IMR-90 (cell line): Measurements from ENCODE around the gene TUBGCP6. TPM values are rescaled to one million over a fixed set of nuclear protein-coding genes. Genes with fewer than 3 reads are reported as not detected.

Experiments
- ATAC-seq: fragments of 200-7000 bp; cut with Tn5 transposase; 2 replicates; pipeline ENCODE4 v1.9.1; 2020; ENCODE audit warnings: low read depth, mild to moderate bottlenecking, moderate library complexity
- Bru-seq: library from RNA; stranded (reverse); fragments of 400-500 nt; gene quantifications from one replicate; lab custom pipeline; 2021; lab: Mats Ljungman, UMichigan
- BruChase-seq, 2 experiments: library from RNA; stranded (reverse); fragments of 400-500 nt; gene quantifications; one replicate each; lab custom pipeline; 2021; lab: Mats Ljungman, UMichigan
- BruUV-seq: library from RNA; stranded (reverse); fragments of 400-500 nt; replicated peaks from 2 replicates; lab custom pipeline; 2021; lab: Mats Ljungman, UMichigan
- CTCF ChIA-PET: fragments of 300-600 bp; formaldehyde crosslinking; extraction: SDS; loops from one replicate; lab custom pipeline; 2021; ENCODE audit warnings: antibody characterized with exemption; lab: Yijun Ruan, JAX
- POLR2A ChIA-PET: fragments of 300-600 bp; sonication (Branson Sonifier 250); formaldehyde crosslinking; loops from one replicate; lab custom pipeline; 2022; ENCODE audit warnings: antibody characterized with exemption; ENCODE audit not compliant: unreplicated experiment; lab: Charles Lee
- DNase-seq: peaks from one replicate; pipeline ENCODE4 v3.0.0; 2013
- H2AFZ ChIP-seq: replicated peaks from 2 replicates; pipeline ENCODE3; 2013; ENCODE audit warnings: low read length, mild to moderate bottlenecking; ENCODE audit not compliant: poor library complexity
- H2AK5ac ChIP-seq: 2 replicates; pipeline ENCODE4 v1.6.1; 2013; ENCODE audit warnings: low read depth, low read length, inconsistent platforms
- H2AK9ac ChIP-seq: replicated peaks from 2 replicates; pipeline ENCODE3; 2013; ENCODE audit warnings: mild to moderate bottlenecking, low read depth, low read length, moderate library complexity; ENCODE audit not compliant: poor library complexity
- H2BK120ac ChIP-seq: 2 replicates; pipeline ENCODE4 v1.6.1; 2013; ENCODE audit warnings: low read depth, low read length, inconsistent platforms
- H2BK15ac ChIP-seq: 3 replicates; pipeline ENCODE4 v1.6.1; 2013; ENCODE audit warnings: low read depth, low read length, inconsistent platforms
- H2BK20ac ChIP-seq: 2 replicates; pipeline ENCODE4 v1.6.1; 2013; ENCODE audit warnings: low read depth, mild to moderate bottlenecking, inconsistent platforms, low read length, moderate library complexity
- H2BK5ac ChIP-seq: 2 replicates; pipeline ENCODE4 v1.6.1; 2013; ENCODE audit warnings: mild to moderate bottlenecking, low read depth, low read length, inconsistent platforms; ENCODE audit not compliant: poor library complexity, severe bottlenecking
- H3K14ac ChIP-seq: replicated peaks from 2 replicates; pipeline ENCODE4 v1.6.1; 2013; ENCODE audit warnings: low read depth, low read length, inconsistent platforms
- H3K18ac ChIP-seq: 2 replicates; pipeline ENCODE4 v1.6.1; 2013; ENCODE audit warnings: low read depth, low read length, control low read depth
- H3K23ac ChIP-seq: 2 replicates; pipeline ENCODE4 v1.6.1; 2013; ENCODE audit warnings: low read depth, low read length, inconsistent platforms
- H3K27ac ChIP-seq: 2 replicates; pipeline ENCODE4 v1.5.1; 2013; ENCODE audit warnings: mild to moderate bottlenecking, control low read depth, low read length; ENCODE audit not compliant: insufficient read depth
- H3K27me3 ChIP-seq: 2 replicates; pipeline ENCODE4 v1.6.1; 2013; ENCODE audit warnings: low read length; ENCODE audit not compliant: control insufficient read depth, insufficient read depth
- H3K36me3 ChIP-seq: 2 replicates; pipeline ENCODE4 v1.6.1; 2013; ENCODE audit warnings: low read length, mixed read lengths; ENCODE audit not compliant: control insufficient read depth, insufficient read depth
- H3K4ac ChIP-seq: 2 replicates; pipeline ENCODE4 v1.6.1; 2013; ENCODE audit warnings: low read depth, low read length, inconsistent platforms
- H3K4me1 ChIP-seq: 2 replicates; pipeline ENCODE4 v1.6.1; 2013; ENCODE audit warnings: low read length, mixed read lengths; ENCODE audit not compliant: control insufficient read depth, insufficient read depth
- H3K4me2 ChIP-seq: 2 replicates; pipeline ENCODE4 v1.6.1; 2013; ENCODE audit warnings: low read depth, mild to moderate bottlenecking, control low read depth, low read length, moderate library complexity
- H3K4me3 ChIP-seq: 2 replicates; pipeline ENCODE4 v1.5.1; 2013; ENCODE audit warnings: low read depth, mild to moderate bottlenecking, control low read depth, low read length, moderate library complexity; ENCODE audit not compliant: insufficient read depth
- H3K56ac ChIP-seq: 2 replicates; pipeline ENCODE4 v1.6.1; 2013; ENCODE audit warnings: low read length, inconsistent platforms; ENCODE audit not compliant: insufficient read depth; ENCODE audit errors: extremely low read depth
- H3K79me1 ChIP-seq, 2 experiments: 2 replicates each; pipeline ENCODE4 v1.6.1; 2013; ENCODE audit warnings: low read length in 2 of 2, inconsistent platforms in 1 of 2, low read depth in 1 of 2
- H3K9ac ChIP-seq: 2 replicates; pipeline ENCODE4 v1.6.1; 2013; ENCODE audit warnings: low read depth, low read length, control low read depth
- H3K9me1 ChIP-seq: 2 replicates; pipeline ENCODE4 v1.6.1; 2013; ENCODE audit warnings: low read length, inconsistent platforms; ENCODE audit not compliant: insufficient read depth
- H3K9me3 ChIP-seq: 2 replicates; pipeline ENCODE4 v1.6.1; 2013; ENCODE audit warnings: low read length; ENCODE audit not compliant: control insufficient read depth, insufficient read depth
- H4K20me1 ChIP-seq: 2 replicates; pipeline ENCODE4 v1.6.1; 2013; ENCODE audit warnings: low read length, inconsistent platforms; ENCODE audit not compliant: insufficient read depth
- H4K5ac ChIP-seq: 2 replicates; pipeline ENCODE4 v1.6.1; 2013; ENCODE audit warnings: mild to moderate bottlenecking, low read depth, low read length, control low read depth
- H4K8ac ChIP-seq, 2 experiments: 2 replicates each; pipeline ENCODE4 v1.6.1; 2013; ENCODE audit warnings: low read depth in 2 of 2, low read length in 2 of 2, control low read depth in 1 of 2, inconsistent platforms in 1 of 2
- H4K91ac ChIP-seq: 2 replicates; pipeline ENCODE4 v1.6.1; 2013; ENCODE audit warnings: low read depth, low read length, inconsistent platforms; ENCODE audit not compliant: insufficient read depth
- CEBPB ChIP-seq: IDR thresholded peaks from 2 replicates; pipeline ENCODE4 v1.6.1; 2012; ENCODE audit warnings: low read depth, low read length, improper control_type of control experiment
- ELK1 ChIP-seq: fragments of 150-350 bp; IDR thresholded peaks from 2 replicates; pipeline ENCODE4 v1.6.1; 2016; ENCODE audit warnings: low read depth, mild to moderate bottlenecking, low read length, moderate library complexity, borderline replicate concordance
- FOS ChIP-seq: fragments of 150-350 bp; IDR thresholded peaks from 2 replicates; pipeline ENCODE4 v1.6.1; 2016; ENCODE audit warnings: low read depth, low read length
- MAFK ChIP-seq: IDR thresholded peaks from 2 replicates; pipeline ENCODE4 v1.6.1; 2012; ENCODE audit warnings: low read depth, low read length, improper control_type of control experiment
- MAZ ChIP-seq: IDR thresholded peaks from 2 replicates; pipeline ENCODE4 v1.6.1; 2012; ENCODE audit warnings: low read depth, mild to moderate bottlenecking, low read length, improper control_type of control experiment, moderate library complexity, borderline replicate concordance
- MXI1 ChIP-seq: IDR thresholded peaks from 2 replicates; pipeline ENCODE4 v1.6.1; 2012; ENCODE audit warnings: low read depth, mild to moderate bottlenecking, low read length, moderate library complexity, borderline replicate concordance
- NFE2L2 ChIP-seq: fragments of 150-350 bp; IDR thresholded peaks from 2 replicates; pipeline ENCODE4 v1.6.1; 2016; ENCODE audit warnings: low read depth, mild to moderate bottlenecking, low read length
- POLR2A ChIP-seq: IDR thresholded peaks from 2 replicates; pipeline ENCODE4 v1.6.1; 2012; ENCODE audit warnings: mild to moderate bottlenecking, low read depth, low read length
- RAD21 ChIP-seq: IDR thresholded peaks from 2 replicates; pipeline ENCODE4 v1.6.1; 2012; ENCODE audit warnings: low read length, improper control_type of control experiment
- RCOR1 ChIP-seq: IDR thresholded peaks from 2 replicates; pipeline ENCODE4 v1.6.1; 2012; ENCODE audit warnings: mild to moderate bottlenecking, low read length, improper control_type of control experiment; ENCODE audit not compliant: insufficient replicate concordance
- RFX5 ChIP-seq: IDR thresholded peaks from 2 replicates; pipeline ENCODE4 v1.8.0; 2012; ENCODE audit warnings: low read depth, mild to moderate bottlenecking, low read length, moderate library complexity
- USF2 ChIP-seq: fragments of 150-350 bp; IDR thresholded peaks from 2 replicates; pipeline ENCODE4 v1.6.1; 2017; ENCODE audit warnings: mild to moderate bottlenecking, antibody characterized with exemption, low read length, low read depth
- WGBS, 2 experiments: methylation state at CpG; one replicate each; pipeline versions ENCODE4 v1.1.5 to v1.1.7; 2013; ENCODE audit warnings: missing lambda C conversion rate in 2 of 2; ENCODE audit not compliant: insufficient read length in 1 of 2; ENCODE audit errors: extremely low coverage in 2 of 2; 5-methylcytosine and 5-hydroxymethylcytosine counted together
- dilution Hi-C: fragments of 300-500 bp; cut with HindIII; formaldehyde crosslinking; loops from one replicate; pipeline ENCODE4 v1.14.3; 2018; ENCODE audit warnings: low sequenced_read_pairs; ENCODE audit not compliant: unreplicated experiment
- in situ Hi-C: fragments of 300-500 bp; cut with MboI; formaldehyde crosslinking; loops from 3 replicates; pipeline ENCODE4 v1.14.3; 2019; ENCODE audit warnings: low sequenced_read_pairs, inconsistent platforms, mixed read lengths
- intact Hi-C: fragments of 100-400 bp; cut with micrococcal nuclease; formaldehyde crosslinking; loops from 2 replicates; pipeline ENCODE4 v1.10.0; 2022
- long read RNA-seq: library from polyadenylated mRNA; unstranded; transcript quantifications from one replicate; pipeline ENCODE4 v2.0.0, GENCODE V29; 2021; ENCODE audit not compliant: unreplicated experiment
- polyA plus RNA-seq, 3 experiments: library from polyadenylated mRNA; depleted of rRNA; stranded (reverse); fragments of >200 nt; gene quantifications; 2 replicates each; pipeline ENCODE4 v1.2.3, GENCODE V29; 2012; ENCODE audit warnings: low replicate concordance in 1 of 3
- total RNA-seq: library from RNA; depleted of rRNA; stranded (reverse); fragments of >200 nt; gene quantifications from 2 replicates; pipeline ENCODE4 v1.2.3, GENCODE V29; 2012; rRNA removed

TUBGCP6 gene
- total RNA-seq: 10.0 and 10.8 TPM in 2 replicates
- polyA plus RNA-seq (2012; rRNA removed): 28.6 and 30.9 TPM in 2 replicates
- polyA plus RNA-seq (2012; cell fraction: cytosol; rRNA removed): 7.5 and 13.6 TPM in 2 replicates
- 185 and 466 TPM in 2 replicates for polyA plus RNA-seq (2012; cell fraction: nucleus; rRNA removed; ENCODE audit: low replicate concordance)
- percentile 66 among the genes with signal in this experiment for Bru-seq, nascent RNA
- BruChase-seq, experiment 1, labeled RNA remaining after a 6-hour chase: percentile 80 among the genes with signal in this experiment
- BruChase-seq, experiment 2, labeled RNA remaining after a 2-hour chase: percentile 78 among the genes with signal in this experiment
- long read RNA-seq, full-length matches to known transcripts: 1 of 24 reads
- long read RNA-seq, partial matches to known transcripts: 18 of 24 reads
- long read RNA-seq, other reads (novel, unspliced or antisense): 5 of 24 reads

- peak within 1 kb of the TSS; percentile 96 for H2AFZ ChIP-seq
- H3K18ac ChIP-seq: peak within 1 kb of the TSS; percentile 38; the same call in 1 of the 2 replicates
- peaks cover 37% of the 10 kb centered on the region for H4K20me1 ChIP-seq
- peak within 1 kb of the TSS; percentile 98 for H3K27ac ChIP-seq
- H2BK15ac ChIP-seq: no peak within 1 kb of the TSS
- in situ Hi-C loops (no loop called here), dilution Hi-C loops (no loop called here), intact Hi-C loops (no loop called here)
- H2AK5ac ChIP-seq: peak within 1 kb of the TSS; percentile 86
- H4K8ac ChIP-seq: peak within 1 kb of the TSS; percentile 99
- H2BK120ac ChIP-seq: no peak within 1 kb of the TSS
- 1% methylated on average over 68 of the region's 76 CpGs; no CpG with 5 or more reads in 1 of the 2 experiments for WGBS, 2 experiments
- H4K5ac ChIP-seq: peak within 1 kb of the TSS; percentile 97
- H3K4ac ChIP-seq: peak within 1 kb of the TSS; percentile 93
- H3K23ac ChIP-seq: peak within 1 kb of the TSS; percentile 50
- H3K56ac ChIP-seq: peak within 1 kb of the TSS; percentile 83
- no peak within 1 kb of the TSS for H2BK20ac ChIP-seq
- POLR2A ChIA-PET: interaction anchor here (0.6 kb wide), 1 partner anchor 248 kb away, joined by 6 read pairs; no protein-coding TSS in a partner anchor
- H3K79me1 ChIP-seq: peaks cover 18 to 60% of the 10 kb centered on the region in 2 experiments
- H3K4me1 ChIP-seq: peaks cover 9% of the 10 kb centered on the region
- CTCF ChIA-PET: interaction anchor here (0.7 to 1.0 kb wide), 2 partner anchors 97 to 376 kb away, joined by 3 to 10 read pairs; no protein-coding TSS in a partner anchor
- H3K14ac ChIP-seq: peak within 1 kb of the TSS; percentile 92
- peak within 1 kb of the TSS; percentile 98 for H3K4me2 ChIP-seq
- peaks cover 28% of the 10 kb centered on the region for H3K36me3 ChIP-seq
- peak within 1 kb of the TSS; percentile 96 for H4K91ac ChIP-seq
- peak within 1 kb of the TSS; percentile 98 for H3K9ac ChIP-seq
- no peaks in the 10 kb centered on the region for H3K9me3 ChIP-seq
- H3K4me3 ChIP-seq: peak within 1 kb of the TSS; percentile 96
- peak; percentile 91 for DNase-seq
- H2BK5ac ChIP-seq: peak within 1 kb of the TSS; percentile 92
- ATAC-seq: peak; percentile 81
- TSS peak; percentile 63 for BruUV-seq
- no peaks in the 10 kb centered on the region for H3K27me3 ChIP-seq
- H3K9me1 ChIP-seq: 0 out of 2 replicates have a peak, but pooled peaks cover 3% of the 10 kb centered on the region
- H2AK9ac ChIP-seq: peak within 1 kb of the TSS; percentile 98
- TF ChIP-seq POLR2A (peak; percentile 58), MAZ (peak; percentile 40; the same call in 1 of the 2 replicates), RCOR1 (no peak), RFX5 (no peak), MXI1 (peak; percentile 87), USF2 (peak; percentile 50; the same call in 1 of the 2 replicates), ELK1 (0 out of 2 replicates have a peak, but pooled peaks have one; percentile 11), NFE2L2 (no peak), FOS (no peak; the same call in 1 of the 2 replicates), MAFK (no peak), RAD21 (no peak), CEBPB (no peak)
Observed at GRCh38 chr22:50244420-50245213, at the start of gene TUBGCP6. Gene TUBGCP6 (minus strand): TSS chr22:50245023. CDS start chr22:50244459, 564 bp downstream.
